HG03097 (cell line): ENCODE data around the gene BMP6.

Source experiments
- ATAC-seq: cut with Tn5 transposase; IDR thresholded peaks from one replicate; pipeline ENCODE4 v1.9.1; 2021; ENCODE audit not compliant: unreplicated experiment, low FRiP score

Gene BMP6

DNA sequence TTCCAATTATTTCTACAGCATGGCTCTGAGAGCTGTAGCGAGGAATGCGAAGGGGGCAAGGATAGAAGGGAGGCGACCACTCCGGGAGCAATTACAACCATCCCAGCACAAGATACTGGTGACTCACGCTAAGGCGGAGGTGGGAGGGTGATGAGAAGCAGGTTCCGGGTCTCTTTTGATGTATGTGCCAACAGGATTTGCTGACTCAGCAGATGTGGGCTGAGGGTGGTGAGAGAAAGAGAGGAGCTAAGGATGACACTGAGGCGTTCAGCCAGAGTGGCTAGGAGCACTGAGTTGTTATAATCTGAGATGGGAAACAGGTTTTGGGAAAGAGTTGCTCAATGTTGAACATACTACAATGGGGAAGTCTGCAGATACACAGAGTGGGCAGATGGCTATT lies 194.0 kb downstream of the BMP6 start:
- ATAC-seq = no peak

DNA sequence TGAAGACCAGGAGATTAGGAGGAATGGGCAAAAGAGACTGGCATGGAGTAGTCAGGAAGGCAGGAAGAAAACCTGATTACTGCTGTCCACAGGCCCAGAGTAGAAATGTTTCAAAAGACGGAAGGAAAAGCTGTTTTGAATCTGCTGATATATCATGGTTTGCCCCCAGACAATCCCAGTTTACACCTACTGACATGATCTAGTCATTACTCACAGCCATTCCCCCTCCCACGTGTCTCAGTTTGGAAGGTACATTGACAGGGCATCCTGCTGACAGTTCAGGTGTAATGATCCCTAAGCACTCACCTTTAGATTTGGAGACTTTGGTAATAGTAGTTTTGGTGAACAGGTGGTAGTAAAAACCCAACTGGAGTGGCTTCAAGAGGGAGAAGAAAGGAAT lies 194.5 kb downstream of the BMP6 start:
- no peak for ATAC-seq

- no peak for ATAC-seq
Observed at GRCh38 chr6:7921046-7921445, 195.1 kb downstream of the BMP6 start.

DNA sequence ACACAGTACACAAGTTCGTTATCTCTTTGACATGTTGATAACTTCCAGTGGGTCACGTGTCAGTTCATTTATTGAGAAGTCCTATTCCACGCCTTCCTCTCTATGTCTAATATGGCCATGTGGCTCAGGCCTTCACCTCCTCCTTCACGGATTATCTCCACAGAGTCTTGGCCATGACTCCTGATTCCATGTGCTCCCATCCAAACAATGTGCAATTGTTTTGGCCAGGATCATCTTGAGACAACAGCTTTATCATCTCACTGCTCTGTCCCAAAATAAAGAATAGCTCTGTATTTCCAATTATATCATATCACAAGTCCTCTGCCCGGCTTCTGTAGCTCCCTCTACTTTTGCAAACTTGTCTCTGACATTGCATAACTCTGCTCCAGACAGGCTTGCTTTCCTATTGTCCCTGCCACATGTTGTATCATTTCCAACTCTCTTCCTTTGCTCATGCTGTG lies 195.8 kb downstream of the BMP6 start:
- no peak for ATAC-seq

- no peak for ATAC-seq
Observed at GRCh38 chr6:7922596-7922995, 196.7 kb downstream of the BMP6 start.

- no peak for ATAC-seq
Observed at GRCh38 chr6:7924867-7925266, 199.0 kb downstream of the BMP6 start.
